ENCODE measurements around the gene HMGB4.

Gene HMGB4

GRCh38 chr1:33897092-33897725 is 33.3 kb downstream of the HMGB4 start:
- DNase-seq (ENCODE audit: low read depth in 2 of 3, low spot score in 1 of 3) = no peak

- DNase-seq (ENCODE audit: low read depth in 2 of 3, low spot score in 1 of 3) = no peak
Measured at GRCh38 chr1:33898406-33898805, 34.5 kb downstream of the HMGB4 start.

GRCh38 chr1:33898881-33899280 is 35.0 kb downstream of the HMGB4 start:
- no peak for DNase-seq (ENCODE audit: low read depth in 2 of 3, low spot score in 1 of 3)

GRCh38 chr1:33899746-33900145 is 35.9 kb downstream of the HMGB4 start:
- DNase-seq (ENCODE audit: low read depth in 2 of 3, low spot score in 1 of 3) = no peak

DNA sequence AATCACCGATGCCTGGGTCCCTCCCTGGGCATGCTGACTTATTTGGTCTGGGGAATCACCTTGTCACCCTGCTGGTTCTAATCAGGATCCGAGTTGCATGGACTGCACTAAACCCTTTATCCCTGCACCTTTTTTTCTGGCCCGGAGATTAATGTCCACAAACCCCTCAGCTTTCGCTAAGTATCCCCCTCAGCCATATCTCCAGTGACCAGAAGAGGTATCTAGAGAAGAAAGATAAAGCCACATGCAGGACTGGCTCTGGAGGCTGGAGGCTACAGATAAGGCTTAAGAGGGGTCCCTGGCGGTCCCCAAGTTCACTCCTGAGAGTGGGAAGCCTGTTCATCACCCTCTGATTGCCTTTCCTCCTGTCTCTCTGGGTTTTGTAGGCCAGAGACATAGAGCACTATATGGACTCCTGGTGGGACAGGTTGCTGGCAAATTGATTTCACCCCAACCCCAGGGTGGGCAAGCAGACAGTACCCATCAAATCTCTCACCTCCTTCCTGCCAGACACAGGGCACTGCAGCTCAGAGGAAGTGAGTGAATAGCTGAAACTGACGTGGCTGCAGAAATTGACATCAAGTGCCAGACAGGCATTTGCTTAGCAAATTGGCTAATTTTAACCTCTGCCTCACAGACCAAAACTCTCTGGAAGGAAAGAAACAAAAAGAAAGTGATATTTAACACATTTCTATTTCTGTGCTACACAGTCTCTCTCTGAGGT is 38.8 kb downstream of the HMGB4 start:
- DNase-seq (ENCODE audit: low read depth in 2 of 3, low spot score in 1 of 3) = no peak

GRCh38 chr1:33903210-33903589 is 39.3 kb downstream of the HMGB4 start:
- DNase-seq (ENCODE audit: low read depth in 2 of 3, low spot score in 1 of 3) = no peak

- DNase-seq (ENCODE audit: low read depth in 2 of 3, low spot score in 1 of 3) = no peak
Measured at GRCh38 chr1:33905241-33905640, 41.4 kb downstream of the HMGB4 start.

GRCh38 chr1:33906156-33906555 is 42.3 kb downstream of the HMGB4 start:
- no peak for DNase-seq (ENCODE audit: low read depth in 2 of 3, low spot score in 1 of 3)

GRCh38 chr1:33908324-33908956 is 44.6 kb downstream of the HMGB4 start:
- DNase-seq (ENCODE audit: low read depth in 2 of 3, low spot score in 1 of 3) = no peak
